Measurements from ENCODE around the gene GTF2H3.

- TF ChIP-seq CTCF (IDR thresholded peaks at IDR 0.05; ENCODE audit: low read depth, low read length) (no peak), MYC (IDR thresholded peaks at IDR 0.05; ENCODE audit: low read depth, low read length) (no peak)
- TF ChIP-seq, protein P1, sequence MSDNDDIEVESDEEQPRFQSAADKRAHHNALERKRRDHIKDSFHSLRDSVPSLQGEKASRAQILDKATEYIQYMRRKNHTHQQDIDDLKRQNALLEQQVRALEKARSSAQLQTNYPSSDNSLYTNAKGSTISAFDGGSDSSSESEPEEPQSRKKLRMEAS (IDR thresholded peaks at IDR 0.05; ENCODE audit: low read depth, low read length) = no peak
Measured at GRCh38 chr12:123678981-123679380, 45.4 kb downstream of the GTF2H3 start.

All from NB4 (cell line).